Progenitor cell of endocrine pancreas (in vitro differentiated cells): ENCODE results near the gene PODXL. TPM values are rescaled to one million over a fixed set of nuclear protein-coding genes. Genes with fewer than 3 reads are reported as not detected.

Experiments
- DNase-seq: peaks from one replicate; pipeline ENCODE4 v3.0.0; 2021; ENCODE audit warnings: low spot score; ENCODE audit not compliant: unreplicated experiment
- H3K27ac Mint-ChIP-seq: 2 replicates; pipeline ENCODE4 v1.8.0; 2021; ENCODE audit warnings: mild to moderate bottlenecking, moderate library complexity, mixed read lengths
- H3K27me3 Mint-ChIP-seq: 2 replicates; pipeline ENCODE4 v1.8.0; 2021; ENCODE audit warnings: mixed read lengths
- H3K36me3 Mint-ChIP-seq: 2 replicates; pipeline ENCODE4 v1.8.0; 2022; ENCODE audit warnings: mixed read lengths; ENCODE audit not compliant: insufficient read depth
- H3K4me1 Mint-ChIP-seq: 2 replicates; pipeline ENCODE4 v1.8.0; 2021; ENCODE audit warnings: low read depth, mixed read lengths
- H3K4me3 Mint-ChIP-seq: 2 replicates; pipeline ENCODE4 v1.8.0; 2021; ENCODE audit warnings: low read depth, mild to moderate bottlenecking, moderate library complexity, mixed read lengths
- H3K9me3 Mint-ChIP-seq: 2 replicates; pipeline ENCODE4 v1.8.0; 2021; ENCODE audit warnings: low read depth, mixed read lengths
- CTCF ChIP-seq: fragments of 200-600 bp; sonication (generic); IDR thresholded peaks from one replicate; pipeline ENCODE4 v1.5.0; 2021; ENCODE audit warnings: antibody characterized with exemption, mild to moderate bottlenecking; ENCODE audit not compliant: unreplicated experiment
- total RNA-seq: library from RNA; stranded (reverse); gene quantifications from 2 replicates; pipeline ENCODE4 v1.2.1, GENCODE V29; 2021

Gene PODXL
- total RNA-seq, 1 donor from 2014 or later = 21.2 TPM

GRCh38 chr7:131602304-131602993, 46.0 kb upstream of the PODXL start:
- peaks cover 27% of the 10 kb centered on the region for H3K27me3 Mint-ChIP-seq
- no peak for TF ChIP-seq CTCF
- no peaks in the 10 kb centered on the region for H3K9me3 Mint-ChIP-seq
- H3K27ac Mint-ChIP-seq = no peak overlapping the region
- peaks cover 10% of the 10 kb centered on the region for H3K4me1 Mint-ChIP-seq
- DNase-seq = no peak
- H3K4me3 Mint-ChIP-seq = no peak overlapping the region
- H3K36me3 Mint-ChIP-seq = no peaks in the 10 kb centered on the region

- H3K27me3 Mint-ChIP-seq = peaks cover 13% of the 10 kb centered on the region
- TF ChIP-seq CTCF = no peak
- no peak overlapping the region for H3K4me3 Mint-ChIP-seq
- no peaks in the 10 kb centered on the region for H3K9me3 Mint-ChIP-seq
- H3K27ac Mint-ChIP-seq = no peak overlapping the region
- H3K4me1 Mint-ChIP-seq = peaks cover 10% of the 10 kb centered on the region
- H3K36me3 Mint-ChIP-seq = no peaks in the 10 kb centered on the region
- no peak for DNase-seq
Measured at GRCh38 chr7:131600085-131600881, 43.9 kb upstream of the PODXL start.

- H3K9me3 Mint-ChIP-seq = no peaks in the 10 kb centered on the region
- H3K36me3 Mint-ChIP-seq = no peaks in the 10 kb centered on the region
- no peak overlapping the region for H3K27ac Mint-ChIP-seq
Measured at GRCh38 chr7:131596785-131597184, 40.4 kb upstream of the PODXL start.

GRCh38 chr7:131595699-131596098, 39.3 kb upstream of the PODXL start:
- Mint-ChIP-seq H3K27me3 (no peaks in the 10 kb centered on the region), H3K4me3 (no peak overlapping the region), H3K9me3 (no peaks in the 10 kb centered on the region), H3K36me3 (no peaks in the 10 kb centered on the region), H3K27ac (no peak overlapping the region), H3K4me1 (peaks cover 5% of the 10 kb centered on the region)
- no peak for DNase-seq
- TF ChIP-seq CTCF = no peak

More at GRCh38 chr7:131596785-131597184, 40.4 kb upstream of the PODXL start:
- DNase-seq = no peak
- H3K4me3 Mint-ChIP-seq = no peak overlapping the region
- TF ChIP-seq CTCF = no peak
- H3K27me3 Mint-ChIP-seq = no peaks in the 10 kb centered on the region
- peaks cover 8% of the 10 kb centered on the region for H3K4me1 Mint-ChIP-seq

- Mint-ChIP-seq H3K4me1 (no peaks in the 10 kb centered on the region), H3K36me3 (no peaks in the 10 kb centered on the region), H3K9me3 (no peaks in the 10 kb centered on the region), H3K27me3 (no peaks in the 10 kb centered on the region), H3K4me3 (no peak overlapping the region), H3K27ac (no peak overlapping the region)
- TF ChIP-seq CTCF = no peak
- DNase-seq = no peak
Measured at GRCh38 chr7:131591687-131592319, 35.4 kb upstream of the PODXL start.
